22Rv1 (cell line): ENCODE results near the gene RAMAC.

Experiments
- CTCF ChIP-seq: fragments of 450-650 bp; IDR thresholded peaks from 2 replicates; pipeline ENCODE4 v1.5.1; 2017; ENCODE audit warnings: mild to moderate bottlenecking
- ZFX ChIP-seq: fragments of 450-650 bp; IDR thresholded peaks from 2 replicates; pipeline ENCODE4 v1.6.1; 2017; ENCODE audit warnings: antibody characterized with exemption, borderline replicate concordance

- no peak for TF ChIP-seq CTCF
- TF ChIP-seq ZFX = no peak
Observed at GRCh38 chr15:82970078-82970686, 15.8 kb upstream of the RAMAC start.
